AG10803 (cell line): ENCODE data around the gene DUSP14.

Experiments
- DNase-seq: peaks from one replicate; pipeline ENCODE4 v3.0.0; 2010; ENCODE audit warnings: low read depth
- H3K4me3 ChIP-seq: 2 replicates; pipeline ENCODE4 v1.5.1; 2011; ENCODE audit warnings: mild to moderate bottlenecking, low read length, control low read depth
- TF ChIP-seq, protein P1 (sequence below): conservative IDR thresholded peaks from 2 replicates; pipeline ENCODE4 v1.5.1; 2011; ENCODE audit warnings: mild to moderate bottlenecking, low read length, control low read depth, inconsistent platforms

Gene DUSP14

DNA sequence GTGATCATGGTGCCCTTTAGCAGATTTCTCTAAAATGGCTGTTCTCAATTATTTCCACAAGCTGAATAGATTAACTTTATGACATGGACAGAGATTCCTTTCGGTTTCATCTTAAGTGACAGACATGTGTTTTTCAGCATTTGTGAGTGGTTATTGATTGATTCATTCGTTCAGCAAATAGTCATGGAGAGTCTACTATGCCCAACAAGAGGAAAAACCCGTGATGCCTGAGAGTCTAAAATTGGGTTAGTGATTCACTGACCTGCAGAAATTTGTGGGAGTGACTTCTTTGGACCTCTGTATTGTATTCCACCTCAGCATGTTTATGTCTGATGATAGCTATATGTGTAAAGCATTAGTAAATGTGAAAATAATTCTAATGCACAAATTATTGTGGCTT lies 28.0 kb upstream of the DUSP14 start:
- H3K4me3 ChIP-seq, result no peak overlapping the region
- TF ChIP-seq, protein P1, sequence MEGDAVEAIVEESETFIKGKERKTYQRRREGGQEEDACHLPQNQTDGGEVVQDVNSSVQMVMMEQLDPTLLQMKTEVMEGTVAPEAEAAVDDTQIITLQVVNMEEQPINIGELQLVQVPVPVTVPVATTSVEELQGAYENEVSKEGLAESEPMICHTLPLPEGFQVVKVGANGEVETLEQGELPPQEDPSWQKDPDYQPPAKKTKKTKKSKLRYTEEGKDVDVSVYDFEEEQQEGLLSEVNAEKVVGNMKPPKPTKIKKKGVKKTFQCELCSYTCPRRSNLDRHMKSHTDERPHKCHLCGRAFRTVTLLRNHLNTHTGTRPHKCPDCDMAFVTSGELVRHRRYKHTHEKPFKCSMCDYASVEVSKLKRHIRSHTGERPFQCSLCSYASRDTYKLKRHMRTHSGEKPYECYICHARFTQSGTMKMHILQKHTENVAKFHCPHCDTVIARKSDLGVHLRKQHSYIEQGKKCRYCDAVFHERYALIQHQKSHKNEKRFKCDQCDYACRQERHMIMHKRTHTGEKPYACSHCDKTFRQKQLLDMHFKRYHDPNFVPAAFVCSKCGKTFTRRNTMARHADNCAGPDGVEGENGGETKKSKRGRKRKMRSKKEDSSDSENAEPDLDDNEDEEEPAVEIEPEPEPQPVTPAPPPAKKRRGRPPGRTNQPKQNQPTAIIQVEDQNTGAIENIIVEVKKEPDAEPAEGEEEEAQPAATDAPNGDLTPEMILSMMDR, result no peak
- DNase-seq, result peak; percentile 15

DNA sequence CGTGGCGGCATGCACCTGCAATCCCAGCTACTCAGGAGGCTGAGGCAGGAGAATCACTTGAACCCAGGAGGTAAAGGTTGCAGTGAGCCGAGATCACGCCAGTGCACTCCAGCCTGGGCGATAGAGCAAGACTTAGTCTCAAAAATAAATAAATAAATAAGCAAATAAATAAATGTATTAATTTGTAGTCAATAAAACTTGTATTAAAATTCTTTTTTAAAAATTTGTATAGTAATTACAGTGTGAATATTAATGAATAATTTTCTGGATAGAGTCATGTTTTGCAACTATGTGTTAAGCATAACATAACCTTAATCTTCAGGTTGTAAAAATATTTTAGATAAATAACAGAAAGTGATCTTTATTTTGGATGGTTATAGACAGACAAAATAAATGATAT lies 27.2 kb upstream of the DUSP14 start:
- no peak overlapping the region for H3K4me3 ChIP-seq
- TF ChIP-seq, protein P1, result no peak
- DNase-seq, result no peak

DNA sequence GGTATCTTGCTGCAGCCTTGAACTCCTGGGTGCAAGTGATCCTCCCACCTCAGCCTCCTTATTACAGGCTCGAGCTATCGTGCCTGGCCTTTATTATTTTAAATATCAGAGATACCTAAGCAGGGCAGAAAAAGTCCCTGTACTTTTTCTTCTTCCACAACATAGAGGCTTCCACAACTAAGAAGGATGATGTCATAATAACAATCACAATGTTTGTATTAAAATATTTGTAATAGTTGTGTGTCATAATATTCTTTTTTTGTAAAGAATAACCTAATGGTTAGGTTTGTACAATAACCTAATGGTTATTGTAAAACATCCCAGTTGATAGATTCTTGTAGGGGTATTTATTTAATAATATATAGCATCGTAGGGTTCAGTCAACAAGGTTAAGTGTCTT lies 26.7 kb upstream of the DUSP14 start:
- H3K4me3 ChIP-seq, result no peak overlapping the region
- TF ChIP-seq, protein P1, result no peak
- DNase-seq, result no peak

DNA sequence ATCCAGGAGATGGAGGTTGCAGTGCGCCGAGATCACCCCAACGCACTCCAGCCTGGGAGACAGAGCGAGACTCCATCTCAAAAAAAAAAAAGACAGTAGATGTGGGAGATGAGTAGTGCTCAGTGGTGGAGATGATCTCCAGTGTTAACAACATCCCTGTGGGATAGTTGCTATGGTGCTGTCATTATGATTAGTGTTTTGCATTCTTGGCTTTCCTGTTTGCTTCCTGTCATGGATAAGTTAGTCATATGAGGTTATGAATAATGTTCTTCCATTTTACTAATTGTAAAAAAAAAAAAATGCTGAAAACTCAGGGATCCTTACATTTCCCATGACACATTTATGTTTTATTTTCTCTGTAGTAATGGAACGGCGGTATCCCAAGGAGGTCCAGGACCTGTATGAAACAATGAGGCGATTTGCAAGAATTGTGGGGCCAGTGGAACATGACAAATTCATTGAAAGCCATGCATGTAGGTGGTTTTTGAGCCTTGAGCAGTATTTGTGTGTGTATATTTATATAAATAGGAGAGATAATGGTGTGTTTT lies 24.5 kb upstream of the DUSP14 start:
- peak; percentile 53 for DNase-seq
- H3K4me3 ChIP-seq, result no peak overlapping the region
- TF ChIP-seq, protein P1, result no peak

DNA sequence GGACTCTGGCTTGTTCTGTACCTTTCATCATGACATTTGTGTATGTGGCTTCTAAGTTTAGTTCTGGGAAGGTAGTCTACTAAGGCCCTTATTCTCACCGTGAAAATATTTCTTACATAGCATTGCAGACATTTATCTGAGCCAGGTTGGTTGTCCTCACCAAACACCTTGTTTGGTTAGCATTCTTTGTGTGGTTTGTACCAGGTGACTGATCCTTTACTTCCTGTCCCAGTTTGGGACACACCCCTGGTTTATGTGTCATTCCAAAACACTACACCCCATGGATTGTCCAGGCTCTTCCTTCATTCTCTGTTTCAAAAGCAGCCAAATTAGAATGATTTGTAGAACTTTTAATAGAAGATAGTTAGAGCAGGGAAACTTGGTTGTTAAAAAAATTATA lies 23.2 kb upstream of the DUSP14 start:
- TF ChIP-seq, protein P1, result no peak
- no peak overlapping the region for H3K4me3 ChIP-seq
- DNase-seq, result no peak

DNA sequence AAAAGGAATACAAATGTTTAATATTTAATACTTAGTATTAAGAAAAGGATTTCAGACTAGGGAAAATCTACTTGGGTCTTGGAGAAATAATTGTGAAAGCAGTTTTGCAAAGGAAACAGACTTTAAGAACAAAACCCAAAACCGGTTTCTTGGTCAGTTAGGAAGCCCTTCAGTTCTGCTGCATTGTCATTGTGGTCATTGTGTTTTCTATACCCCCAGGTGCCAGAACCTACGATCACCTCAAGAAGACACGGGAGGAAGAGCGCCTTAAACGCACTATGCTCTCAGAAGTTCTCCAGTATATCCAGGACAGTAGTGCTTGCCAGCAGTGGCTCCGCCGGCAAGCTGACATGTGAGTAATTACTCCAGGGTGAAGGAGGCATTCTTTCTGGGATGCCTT lies 19.5 kb upstream of the DUSP14 start:
- no peak for DNase-seq
- no peak overlapping the region for H3K4me3 ChIP-seq
- TF ChIP-seq, protein P1, result no peak

DNA sequence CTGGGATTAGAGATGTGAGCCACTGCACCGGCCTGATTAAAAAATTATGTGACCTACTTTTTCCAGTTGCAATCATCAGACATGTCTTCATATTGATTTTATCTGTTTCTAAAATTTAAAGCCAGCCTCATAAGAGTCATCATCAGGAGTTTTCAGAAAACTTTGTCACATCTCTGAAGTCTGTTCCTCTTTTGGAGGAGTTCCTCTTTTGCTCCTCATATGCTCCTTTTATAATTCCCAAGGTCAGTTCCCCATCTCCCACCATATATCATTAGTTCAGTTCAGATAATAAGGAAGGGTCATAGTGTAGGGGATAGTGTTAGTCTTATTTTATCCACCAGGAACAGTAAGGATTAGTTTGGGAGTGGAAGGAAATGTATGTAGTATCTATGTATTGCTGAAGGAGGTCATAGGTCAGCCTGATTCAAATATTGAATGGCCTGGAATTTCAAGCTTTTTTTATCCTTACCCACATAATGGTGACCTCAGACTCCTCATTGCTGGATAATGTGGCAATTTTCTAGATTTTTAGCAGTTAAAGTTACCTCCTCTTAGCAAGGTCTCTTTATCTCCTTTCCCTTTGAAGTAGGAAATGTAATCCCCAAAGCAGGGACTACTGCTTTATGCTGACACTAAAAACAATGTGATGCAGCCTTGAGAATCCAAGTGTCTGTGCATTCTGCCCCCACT lies 13.8 kb upstream of the DUSP14 start:
- DNase-seq, result peak; percentile 21
- no peak overlapping the region for H3K4me3 ChIP-seq
- TF ChIP-seq, protein P1, result no peak
